HUES6 (cell line): ENCODE measurements around the gene TMEFF2.

ENCODE experiments used
- H3K27ac ChIP-seq: 2 replicates; pipeline ENCODE4 v1.7.0; 2013; ENCODE audit warnings: low read depth, mild to moderate bottlenecking, low read length, inconsistent platforms
- H3K27me3 ChIP-seq: 2 replicates; pipeline ENCODE4 v1.6.1; 2013; ENCODE audit warnings: low read length; ENCODE audit not compliant: control insufficient read depth, insufficient read depth
- H3K36me3 ChIP-seq: 2 replicates; pipeline ENCODE4 v1.6.1; 2013; ENCODE audit warnings: low read length; ENCODE audit not compliant: control insufficient read depth, insufficient read depth
- H3K4me1 ChIP-seq: 2 replicates; pipeline ENCODE4 v1.6.1; 2013; ENCODE audit warnings: low read length; ENCODE audit not compliant: control insufficient read depth, insufficient read depth
- H3K4me3 ChIP-seq: 2 replicates; pipeline ENCODE4 v1.5.1; 2013; ENCODE audit warnings: low read depth, low read length
- H3K9ac ChIP-seq: one replicate; pipeline ENCODE4 v1.6.1; 2013; ENCODE audit warnings: mild to moderate bottlenecking, low read length
- H3K9me3 ChIP-seq: 2 replicates; pipeline ENCODE4 v1.6.1; 2013; ENCODE audit warnings: low read depth, low read length; ENCODE audit not compliant: control insufficient read depth, insufficient read depth

Gene TMEFF2

GRCh38 chr2:191899410-191899809, 295.3 kb downstream of the TMEFF2 start:
- no peak overlapping the region for H3K9ac ChIP-seq
- H3K27ac ChIP-seq: no peak overlapping the region

More at GRCh38 chr2:191899410-191899809, 295.3 kb downstream of the TMEFF2 start:
- peaks cover 35% of the 10 kb centered on the region for H3K9me3 ChIP-seq
- no peak overlapping the region for H3K4me3 ChIP-seq
- no peaks in the 10 kb centered on the region for H3K4me1 ChIP-seq
- no peaks in the 10 kb centered on the region for H3K27me3 ChIP-seq
- no peaks in the 10 kb centered on the region for H3K36me3 ChIP-seq
